GM12878 (cell line): ENCODE measurements around the gene ARID1A. TPM values are rescaled to one million over a fixed set of nuclear protein-coding genes. Genes with fewer than 3 reads are reported as not detected.

Experiments
- ATAC-seq: fragments of 200-7000 bp; cut with Tn5 transposase; 3 replicates; pipeline ENCODE4 v1.9.1; 2020; ENCODE audit warnings: mild to moderate bottlenecking, moderate library complexity
- BruUV-seq: library from RNA; stranded (reverse); fragments of 400-500 nt; replicated peaks from 2 replicates; lab custom pipeline; 2021; lab: Mats Ljungman, UMichigan
- CTCF ChIA-PET: fragments of 300-600 bp; sonication (Branson Sonifier 250); formaldehyde crosslinking; extraction: SDS; loops from one replicate; lab custom pipeline; 2021; ENCODE audit warnings: inconsistent platforms; lab: Yijun Ruan, JAX
- POLR2A ChIA-PET: fragments of 350-600 bp; formaldehyde crosslinking; extraction: SDS; loops from one replicate; lab custom pipeline; 2021; ENCODE audit warnings: inconsistent platforms; lab: Charles Lee
- RAD21 ChIA-PET: fragments of 300-600 bp; sonication (Branson Sonifier 250); formaldehyde crosslinking; loops from one replicate; lab custom pipeline; 2023; ENCODE audit warnings: antibody characterized with exemption; ENCODE audit not compliant: unreplicated experiment; lab: Charles Lee
- SMC1A ChIA-PET: fragments of 300-600 bp; sonication (Branson Sonifier 250); formaldehyde crosslinking; loops from one replicate; lab custom pipeline; 2023; ENCODE audit not compliant: unreplicated experiment, uncharacterized antibody; lab: Charles Lee
- DNase-seq: peaks from one replicate; pipeline ENCODE4 v3.0.0-alpha.2; 2011; ENCODE audit warnings: low read depth, low spot score
- FAIRE-seq: peaks from 3 replicates; lab custom pipeline; 2011; peaks lifted over from hg19 to GRCh38; lab: Jason Lieb, UNC
- H2AFZ ChIP-seq: 2 replicates; pipeline ENCODE4 v1.6.0; 2011; ENCODE audit warnings: low read depth, low read length, control low read depth; ENCODE audit not compliant: control insufficient read depth
- H3K27ac ChIP-seq: 2 replicates; pipeline ENCODE4 v1.5.1; 2011; ENCODE audit warnings: control low read depth; ENCODE audit not compliant: control insufficient read depth, insufficient read depth
- H3K27me3 ChIP-seq, 2 experiments: replicated peaks in 1 of 2; 2 replicates each; pipeline versions ENCODE4 v1.6.0 to v1.6.1; 2011; ENCODE audit warnings: low read length in 1 of 2; ENCODE audit not compliant: control insufficient read depth in 2 of 2, insufficient read depth in 2 of 2
- H3K36me3 ChIP-seq, 2 experiments: 2 replicates each; pipeline ENCODE4 v1.5.1; 2011; ENCODE audit warnings: low read length in 1 of 2; ENCODE audit not compliant: control insufficient read depth in 2 of 2, insufficient read depth in 2 of 2
- H3K4me1 ChIP-seq: 2 replicates; pipeline ENCODE4 v1.6.1; 2011; ENCODE audit warnings: mild to moderate bottlenecking, low read length, moderate library complexity, mixed read lengths; ENCODE audit not compliant: control insufficient read depth, insufficient read depth
- H3K4me2 ChIP-seq: 2 replicates; pipeline ENCODE4 v1.6.0; 2011; ENCODE audit warnings: control low read depth; ENCODE audit not compliant: control insufficient read depth, insufficient read depth
- H3K4me3 ChIP-seq: fragments of 200-600 bp; sonication (generic); 2 replicates; pipeline ENCODE4 v1.5.1; 2016
- H3K79me2 ChIP-seq: 2 replicates; pipeline ENCODE4 v1.6.0; 2011; ENCODE audit warnings: low read length; ENCODE audit not compliant: control insufficient read depth, insufficient read depth
- H3K9ac ChIP-seq: 2 replicates; pipeline ENCODE4 v1.8.0; 2011; ENCODE audit warnings: low read length, control low read depth, mixed read lengths; ENCODE audit not compliant: control insufficient read depth, insufficient read depth
- H3K9me3 ChIP-seq: replicated peaks from 3 replicates; pipeline ENCODE4 v1.5.1; 2011; ENCODE audit warnings: mild to moderate bottlenecking, low read length; ENCODE audit not compliant: control insufficient read depth, insufficient read depth
- H4K20me1 ChIP-seq: 2 replicates; pipeline ENCODE4 v1.6.0; 2011; ENCODE audit not compliant: control insufficient read depth, insufficient read depth
- CHD1 ChIP-seq: IDR thresholded peaks from 2 replicates; pipeline ENCODE4 v1.6.1; 2012; ENCODE audit warnings: low read depth, low read length, improper control_type of control experiment
- EGR1 ChIP-seq, 2 experiments: IDR thresholded peaks; 1 replicate in 1 of 2; 2 replicates in 1 of 2; pipeline ENCODE4 v1.6.1; 2011 to 2012; ENCODE audit warnings: low read depth in 2 of 2, low read length in 2 of 2, borderline replicate concordance in 1 of 2, mild to moderate bottlenecking in 1 of 2, moderate library complexity in 1 of 2
- RAD51 ChIP-seq: fragments of 450-650 bp; IDR thresholded peaks from 2 replicates; pipeline ENCODE4 v1.6.1; 2016; ENCODE audit warnings: moderate library complexity, mild to moderate bottlenecking, inconsistent platforms
- ZBTB4 ChIP-seq: fragments of 450-650 bp; formaldehyde crosslinking; IDR thresholded peaks from 2 replicates; pipeline ENCODE4 v1.4.0; 2022; ENCODE audit warnings: mild to moderate bottlenecking, moderate library complexity
- WGBS: methylation state at CpG from one replicate; pipeline ENCODE4 v1.1.6; 2016; ENCODE audit warnings: low lambda C conversion rate; ENCODE audit not compliant: insufficient replicate concordance, insufficient coverage; ENCODE audit errors: missing lambda C conversion rate; 5-methylcytosine and 5-hydroxymethylcytosine counted together
- in situ Hi-C: fragments of 300-500 bp; cut with MboI; formaldehyde crosslinking; loops from 9 replicates; pipeline ENCODE4 v1.14.3; 2018; ENCODE audit warnings: mixed read lengths
- intact Hi-C: fragments of 100-400 bp; cut with micrococcal nuclease; formaldehyde crosslinking; loops from one replicate; pipeline ENCODE4 v1.14.2; 2022; ENCODE audit not compliant: unreplicated experiment
- polyA plus RNA-seq, 11 experiments: library from polyadenylated mRNA; depleted of rRNA in 4 of 11; unstranded in 6 of 11; stranded (reverse) in 5 of 11; fragments of >200 nt; fragmentation: Nextera tagmentation in 4 of 11; fragmentation: Illumina TruSeq in 1 of 11; extraction: Ambion mirVana in 4 of 11; extraction: Trizol in 1 of 11; gene quantifications; 1 replicate in 1 of 11; 2 replicates in 10 of 11; pipeline versions ENCODE4 v1.2.1 to v1.2.3, GENCODE V29; 2011 to 2016; ENCODE audit warnings: inconsistent platforms in 2 of 11, missing spikeins in 2 of 11, low read depth in 1 of 11
- total RNA-seq, 4 experiments: library from RNA; depleted of rRNA in 3 of 4; stranded (reverse); fragments of >200 nt in 3 of 4; fragmentation: Illumina TruSeq in 1 of 4; extraction: Trizol in 1 of 4; gene quantifications; 2 replicates each; pipeline versions ENCODE4 v1.2.1 to v1.2.3, GENCODE V29; 2013 to 2021

Gene ARID1A
- total and polyA plus RNA-seq, 10 of the 15 experiments (the other 5 are each of a cell fraction or from before 2014, with no cell fraction given): 10.0 to 98.0 (median 23.5) TPM

GRCh38 chr1:26740952-26741351 is 45.1 kb downstream of the ARID1A start:
- ChIA-PET SMC1A (interaction anchor here (1.2 to 11.2 kb wide), 6 partner anchors 13 to 138 kb away, joined by 3 to 135 read pairs (median 17); no protein-coding TSS in a partner anchor), POLR2A (interaction anchor here (2.9 kb wide), 1 partner anchor 13 kb away, joined by 9 read pairs; no protein-coding TSS in a partner anchor), RAD21 (interaction anchor here (0.6 to 1.3 kb wide), 2 partner anchors 63 to 108 kb away, joined by 4 to 5 read pairs; no protein-coding TSS in a partner anchor), CTCF (interaction anchor here (0.8 to 6.4 kb wide), 3 partner anchors 13 to 137 kb away, joined by 5 to 30 read pairs (median 12); no protein-coding TSS in a partner anchor)
- no TSS peak for BruUV-seq
- ATAC-seq (no peak), DNase-seq (no peak), FAIRE-seq (no peak)
- Histone ChIP-seq H2AFZ (no peak overlapping the region), H3K4me2 (no peak overlapping the region), H3K27ac (no peak overlapping the region), H3K36me3 (peaks cover 13 to 50% of the 10 kb centered on the region in 2 experiments), H4K20me1 (no peaks in the 10 kb centered on the region), H3K9me3 (no peaks in the 10 kb centered on the region), H3K4me3 (no peak overlapping the region), H3K79me2 (peaks cover 61% of the 10 kb centered on the region), H3K27me3 (no peaks in the 10 kb centered on the region), H3K4me1 (peaks cover 61% of the 10 kb centered on the region), H3K9ac (no peak overlapping the region)
- in situ Hi-C loops (no loop called here), intact Hi-C loops (loop anchor here (5.0 kb wide), 1 partner anchor 39 kb away; no protein-coding TSS in a partner anchor)
- TF ChIP-seq RAD51 (no peak), EGR1 (IDR thresholded peaks at IDR 0.05; ENCODE audit: borderline replicate concordance in 1 of 2, low read depth in 2 of 2, low read length in 2 of 2) (no peak), ZBTB4 (CRISPR knock-in tag) (no peak), CHD1 (no peak)
- 96% methylated on average over 5 of the region's 5 CpGs for WGBS
